Stimulated activated CD4-positive, alpha-beta T cell treated with anti-CD3 and anti-CD28 coated beads, Interleukin-15, amount 100 ng/mL, for 24 hours (primary cell): ENCODE measurements around the gene FAM210B.
"Not testable (repeated sequence)": the region's sequence is repeated elsewhere in the genome, so short reads cannot be mapped to it uniquely, and the experiment has no call there.

Experiments
- DNase-seq: peaks from one replicate; pipeline ENCODE4 v3.0.0-alpha.2; 2020

Gene FAM210B

DNA sequence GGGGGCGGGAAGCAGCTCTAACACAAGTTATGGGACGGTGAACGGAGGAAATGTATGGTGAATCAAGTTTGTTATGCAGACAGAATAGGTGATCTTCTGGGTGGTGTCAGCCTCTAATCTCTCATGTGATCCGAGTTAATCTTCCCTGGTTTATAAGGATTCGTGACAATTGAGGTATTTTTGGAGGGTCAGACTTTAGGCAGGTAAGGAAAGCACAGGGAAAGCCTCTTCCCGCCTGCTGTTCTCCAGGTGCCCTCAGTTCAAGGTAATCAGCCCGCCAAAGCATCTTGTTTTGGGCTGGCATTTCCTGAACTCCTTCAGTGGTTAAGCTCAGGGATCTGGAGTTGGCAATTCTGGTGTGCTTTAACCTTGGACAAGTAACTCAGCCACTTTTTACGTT, 34.9 kb downstream of the FAM210B start:
- no peak for DNase-seq

GRCh38 chr20:56395166-56395565, 36.4 kb downstream of the FAM210B start:
- DNase-seq = no peak

GRCh38 chr20:56400001-56400640, 41.3 kb downstream of the FAM210B start:
- DNase-seq = peak; percentile 69

- DNase-seq = no peak
These were observed 44.7 kb downstream of the FAM210B start for GRCh38 chr20:56403465-56403864.

GRCh38 chr20:56405356-56405755, 46.6 kb downstream of the FAM210B start:
- DNase-seq = not testable (repeated sequence)

DNA sequence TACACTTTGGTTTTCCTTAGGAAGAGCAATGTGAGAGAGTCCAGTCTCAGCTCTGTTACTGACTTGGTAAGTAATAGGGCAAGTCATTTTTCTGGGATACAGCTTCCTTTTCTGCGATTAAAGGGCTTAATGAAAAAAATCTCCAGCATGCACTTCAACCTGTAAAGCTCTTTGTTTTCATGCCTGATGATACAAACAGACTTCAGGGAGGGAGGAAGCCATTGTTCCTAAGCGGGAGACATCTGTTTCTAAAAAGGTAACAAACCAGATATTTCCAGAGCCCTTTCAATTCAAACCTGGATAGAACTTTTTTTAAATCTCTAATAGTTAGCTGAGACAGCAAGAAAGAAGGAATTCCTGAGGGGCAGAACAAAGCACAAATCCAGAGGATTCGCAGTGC, 48.1 kb downstream of the FAM210B start:
- no peak for DNase-seq

GRCh38 chr20:56409521-56409920, 50.7 kb downstream of the FAM210B start:
- DNase-seq = no peak

DNA sequence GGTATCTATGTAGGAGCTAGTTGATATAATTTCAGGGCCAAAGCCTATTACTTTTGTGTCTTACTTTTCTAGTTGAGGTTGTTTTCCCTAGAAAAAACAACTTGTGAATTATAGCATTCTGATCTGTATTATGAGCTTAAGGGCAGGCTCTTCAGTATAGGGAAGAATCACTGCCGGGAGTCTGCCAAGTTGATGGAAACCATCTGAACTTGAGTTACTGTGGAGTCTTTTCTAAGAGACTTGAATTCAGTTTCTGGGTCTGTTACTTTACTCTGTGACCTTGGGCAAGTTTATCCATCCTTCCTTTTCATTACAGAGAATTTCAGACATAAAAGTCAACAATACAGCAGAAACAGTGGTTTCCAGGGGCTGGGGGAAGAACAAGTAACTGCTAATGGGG, 51.2 kb downstream of the FAM210B start:
- DNase-seq = no peak

GRCh38 chr20:56411287-56411686, 52.5 kb downstream of the FAM210B start:
- DNase-seq = not testable (repeated sequence)

DNA sequence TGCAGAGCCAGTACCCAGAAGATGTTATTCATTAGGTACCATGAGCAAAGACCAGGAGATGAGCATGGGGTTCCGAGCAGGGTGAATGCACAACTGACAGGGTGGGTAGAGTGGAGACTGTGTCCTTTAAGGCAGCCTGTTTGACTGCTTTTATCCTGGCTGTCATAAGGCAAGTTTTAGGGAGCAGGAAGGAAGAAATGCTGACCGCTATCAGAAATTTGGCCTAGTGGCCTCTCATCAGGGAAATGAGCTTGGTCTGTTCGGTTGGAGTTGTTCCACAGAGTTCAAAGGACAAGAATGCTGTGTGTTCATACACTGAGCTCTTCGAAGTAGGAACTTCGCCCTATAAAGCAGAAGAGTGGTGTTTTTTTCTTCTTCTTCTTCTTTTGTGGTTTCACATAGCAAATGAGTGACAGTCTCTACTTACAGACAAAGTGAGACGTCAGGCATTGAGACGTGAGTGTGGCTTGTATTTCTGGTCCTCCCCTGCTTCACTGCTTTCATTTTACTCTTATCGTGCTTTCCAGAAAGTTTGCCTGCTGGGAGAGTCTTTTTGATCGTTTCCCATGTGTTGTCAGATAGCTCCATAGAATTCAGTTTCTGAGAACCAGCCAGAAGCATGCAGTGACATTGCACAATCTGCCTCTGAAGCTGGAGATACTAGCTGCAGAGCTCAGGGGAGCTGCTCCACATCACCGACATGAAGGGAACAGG, 53.1 kb downstream of the FAM210B start, which contains the start of gene CASS4:
CASS4 (plus strand) TSS at position 502 of the 714 bp plus-strand sequence; CDS start at position 701, 199 bp downstream.
- no peak for DNase-seq

DNA sequence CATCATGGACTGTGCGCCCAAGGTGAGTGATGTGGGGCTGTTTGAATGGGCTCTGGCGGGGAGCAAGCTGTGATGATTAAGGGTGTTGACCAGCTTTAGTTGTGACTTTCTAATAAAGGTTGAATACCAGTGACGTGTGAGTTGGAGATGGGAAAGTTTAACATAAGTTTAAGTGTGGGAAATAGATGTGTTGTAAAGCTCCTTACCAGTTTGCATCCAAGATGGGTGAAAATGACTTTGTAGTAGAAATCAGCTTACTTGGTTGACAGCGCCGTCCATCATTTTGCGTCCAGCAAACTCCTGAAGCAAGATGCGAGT, 53.7 kb downstream of the FAM210B start:
- no peak for DNase-seq

DNA sequence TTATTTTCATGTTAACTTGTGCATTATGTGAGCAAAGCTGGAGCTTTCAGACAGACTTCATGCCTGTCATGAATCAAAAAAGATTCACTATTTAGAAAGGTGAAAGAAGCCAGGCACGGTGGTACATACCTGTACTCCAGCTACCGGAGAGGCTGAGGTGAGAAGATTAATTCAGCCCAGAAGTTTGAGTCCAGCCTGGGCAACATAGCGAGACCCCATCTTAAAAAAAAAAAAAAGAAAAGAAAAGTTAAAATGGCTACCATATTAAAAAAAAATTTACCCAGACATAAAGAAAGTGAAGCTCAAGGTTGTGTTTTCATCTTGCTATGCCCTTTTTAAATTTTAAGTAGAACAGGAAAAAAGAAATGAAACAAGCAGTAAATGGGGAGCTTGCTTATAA, 54.2 kb downstream of the FAM210B start:
- DNase-seq = no peak

DNA sequence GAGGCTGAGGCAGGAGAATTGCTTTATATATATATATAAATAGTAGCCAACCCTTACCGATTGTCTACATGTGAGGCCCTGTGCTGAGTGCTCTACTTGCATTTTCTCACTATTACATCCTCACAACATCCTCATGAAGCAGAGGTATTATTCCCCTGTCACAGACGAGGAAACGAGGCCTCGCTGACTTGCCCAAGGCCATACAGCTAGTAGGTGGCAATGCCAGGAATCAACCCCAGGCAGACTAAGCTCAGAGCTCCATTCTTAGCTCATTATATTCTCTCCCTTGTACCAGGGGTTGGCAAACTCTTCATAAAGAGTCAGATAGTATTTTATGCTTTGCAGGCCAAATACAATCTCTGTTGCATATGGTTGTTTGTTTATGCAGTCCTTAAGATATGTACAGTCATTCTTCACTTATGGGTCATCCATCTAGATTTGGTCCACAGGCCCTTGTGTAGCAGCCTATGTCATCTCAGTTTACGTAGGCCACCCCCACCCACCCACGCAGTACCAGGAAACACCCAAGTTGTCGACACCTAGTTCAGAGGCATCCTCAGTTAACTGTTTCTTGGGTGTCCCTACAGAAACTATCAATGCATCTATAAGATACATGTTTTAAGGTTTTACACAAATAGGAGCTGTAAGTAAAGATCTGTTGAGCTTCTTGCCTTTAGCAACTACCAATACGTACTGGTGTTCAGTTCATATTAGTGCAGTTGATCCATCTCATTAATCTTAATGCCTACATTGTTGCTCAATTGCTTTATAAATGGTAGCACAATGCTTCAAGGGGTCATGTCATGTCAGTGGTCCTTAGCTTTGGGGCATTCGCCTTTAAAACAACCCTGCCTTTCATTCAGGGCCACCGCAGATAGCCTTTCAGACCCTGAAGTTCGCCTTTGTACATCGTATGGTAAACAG, 56.3 kb downstream of the FAM210B start:
- DNase-seq = peak; percentile 73

GRCh38 chr20:56417402-56417801, 58.6 kb downstream of the FAM210B start:
- no peak for DNase-seq

GRCh38 chr20:56417911-56418310, 59.1 kb downstream of the FAM210B start:
- no peak for DNase-seq
